OCI-LY1 (cell line): ENCODE results near the gene ZNF222.

ENCODE experiments used
- H2AFZ ChIP-seq: fragments of 200-600 bp; sonication (generic), shearing (Covaris generic); 2 replicates; pipeline ENCODE4 v1.6.0; 2014; ENCODE audit warnings: antibody characterized with exemption, mild to moderate bottlenecking, low read length
- H3F3A ChIP-seq: fragments of 200-600 bp; sonication (generic), shearing (Covaris generic); 2 replicates; pipeline ENCODE4 v1.6.0; 2014; ENCODE audit warnings: mild to moderate bottlenecking, antibody characterized with exemption, low read length, moderate library complexity; ENCODE audit not compliant: insufficient read depth
- H3K27ac ChIP-seq: fragments of 200-600 bp; sonication (generic); 2 replicates; pipeline ENCODE4 v1.5.1; 2014; ENCODE audit warnings: low read length, mixed run types, mild to moderate bottlenecking, low read depth; ENCODE audit not compliant: poor library complexity, severe bottlenecking
- H3K27me3 ChIP-seq: fragments of 200-600 bp; sonication (generic); 2 replicates; pipeline ENCODE4 v1.6.0; 2014; ENCODE audit warnings: antibody characterized with exemption, mild to moderate bottlenecking, low read length, moderate library complexity; ENCODE audit not compliant: insufficient read depth
- H3K36me3 ChIP-seq: fragments of 200-600 bp; sonication (generic); 2 replicates; pipeline ENCODE4 v1.6.1; 2014; ENCODE audit warnings: mild to moderate bottlenecking, antibody characterized with exemption, low read length, moderate library complexity, mixed read lengths; ENCODE audit not compliant: insufficient read depth
- H3K4me1 ChIP-seq: fragments of 200-600 bp; sonication (generic); 2 replicates; pipeline ENCODE4 v1.5.1; 2014; ENCODE audit warnings: mild to moderate bottlenecking, low read length, moderate library complexity; ENCODE audit not compliant: insufficient read depth, severe bottlenecking
- H3K4me2 ChIP-seq: fragments of 200-600 bp; sonication (generic), shearing (Covaris generic); 2 replicates; pipeline ENCODE4 v1.6.1; 2014; ENCODE audit warnings: low read length
- H3K4me3 ChIP-seq: fragments of 200-600 bp; sonication (generic); 2 replicates; pipeline ENCODE4 v1.5.1; 2014; ENCODE audit warnings: low read length, low read depth, mild to moderate bottlenecking, mixed read lengths; ENCODE audit not compliant: poor library complexity, severe bottlenecking
- H3K79me2 ChIP-seq: fragments of 200-600 bp; shearing (Covaris generic); 2 replicates; pipeline ENCODE4 v1.6.1; 2016; ENCODE audit warnings: mixed run types, low read length, mixed read lengths; ENCODE audit not compliant: insufficient read depth
- H3K9ac ChIP-seq: fragments of 200-600 bp; sonication (generic), shearing (Covaris generic); 2 replicates; pipeline ENCODE4 v1.6.1; 2014; ENCODE audit warnings: mild to moderate bottlenecking, low read length, mixed read lengths
- H3K9me2 ChIP-seq: fragments of 200-600 bp; sonication (generic), shearing (Covaris generic); 2 replicates; pipeline ENCODE4 v1.6.1; 2014; ENCODE audit warnings: low read depth, mild to moderate bottlenecking, low read length, mixed read lengths
- H3K9me3 ChIP-seq: fragments of 200-600 bp; shearing (Covaris generic); 2 replicates; pipeline ENCODE4 v1.6.1; 2014; ENCODE audit warnings: low read length, mixed read lengths
- H4K20me1 ChIP-seq: fragments of 200-600 bp; sonication (generic), shearing (Covaris generic); 2 replicates; pipeline ENCODE4 v1.6.0; 2016; ENCODE audit warnings: mild to moderate bottlenecking, low read length; ENCODE audit not compliant: insufficient read depth
- CTCF ChIP-seq: fragments of 200-600 bp; sonication (generic), shearing (Covaris generic); IDR thresholded peaks from 2 replicates; pipeline ENCODE4 v1.5.1; 2017; ENCODE audit warnings: mild to moderate bottlenecking, antibody characterized with exemption, low read length, moderate library complexity, mixed read lengths
- EZH2 ChIP-seq: fragments of 200-600 bp; sonication (generic), shearing (Covaris generic); IDR thresholded peaks from 2 replicates; pipeline ENCODE4 v1.8.0; 2017; ENCODE audit warnings: borderline replicate concordance, mixed run types, mild to moderate bottlenecking, antibody characterized with exemption, low read length, moderate library complexity, mixed read lengths

Gene ZNF222

GRCh38 chr19:44019498-44019897, 5.7 kb upstream of the ZNF222 start:
- H3K79me2 ChIP-seq: no peaks in the 10 kb centered on the region
- no peaks in the 10 kb centered on the region for H3F3A ChIP-seq
- no peaks in the 10 kb centered on the region for H3K9me2 ChIP-seq
- no peak overlapping the region for H3K9ac ChIP-seq
- no peaks in the 10 kb centered on the region for H3K27me3 ChIP-seq
- H3K27ac ChIP-seq: no peak overlapping the region
- no peak overlapping the region for H2AFZ ChIP-seq
- no peaks in the 10 kb centered on the region for H3K36me3 ChIP-seq
- no peaks in the 10 kb centered on the region for H3K4me1 ChIP-seq
- TF ChIP-seq EZH2 (no peak), CTCF (no peak)
- H4K20me1 ChIP-seq: no peaks in the 10 kb centered on the region
- peaks cover 4% of the 10 kb centered on the region; the same call in 1 of the 2 replicates for H3K9me3 ChIP-seq
- no peak overlapping the region for H3K4me3 ChIP-seq
- no peak overlapping the region for H3K4me2 ChIP-seq

GRCh38 chr19:44021221-44021620, 4.0 kb upstream of the ZNF222 start:
- H3K79me2 ChIP-seq: no peaks in the 10 kb centered on the region

GRCh38 chr19:44024900-44025216, 321 bp upstream of the ZNF222 start:
- Histone ChIP-seq H4K20me1 (no peaks in the 10 kb centered on the region), H3K79me2 (no peaks in the 10 kb centered on the region), H3F3A (no peaks in the 10 kb centered on the region), H3K4me2 (peak overlapping the region; percentile 81), H3K9me3 (peaks cover 7% of the 10 kb centered on the region), H3K27me3 (no peaks in the 10 kb centered on the region), H3K4me1 (peaks cover 12% of the 10 kb centered on the region), H3K4me3 (peak overlapping the region; percentile 79), H3K36me3 (peaks cover 14% of the 10 kb centered on the region), H3K9me2 (no peaks in the 10 kb centered on the region), H3K9ac (peak overlapping the region; percentile 81; the same call in 1 of the 2 replicates), H2AFZ (peak overlapping the region; percentile 97), H3K27ac (no peak overlapping the region)
- TF ChIP-seq EZH2: no peak
- TF ChIP-seq CTCF: no peak

More at GRCh38 chr19:44021221-44021620, 4.0 kb upstream of the ZNF222 start:
- H3K4me1 ChIP-seq: peaks cover 12% of the 10 kb centered on the region
- no peak overlapping the region for H2AFZ ChIP-seq
- no peaks in the 10 kb centered on the region for H3K27me3 ChIP-seq
- TF ChIP-seq CTCF (no peak), EZH2 (no peak)
- H3K9me3 ChIP-seq: peaks cover 4% of the 10 kb centered on the region; the same call in 1 of the 2 replicates
- no peaks in the 10 kb centered on the region for H3F3A ChIP-seq
- no peaks in the 10 kb centered on the region for H4K20me1 ChIP-seq
- H3K27ac ChIP-seq: no peak overlapping the region
- no peak overlapping the region for H3K4me3 ChIP-seq
- no peaks in the 10 kb centered on the region for H3K36me3 ChIP-seq
- no peak overlapping the region for H3K9ac ChIP-seq
- no peak overlapping the region for H3K4me2 ChIP-seq
- no peaks in the 10 kb centered on the region for H3K9me2 ChIP-seq
